ENCODE data around the gene PKP4.

GRCh38 chr2:158498749-158499136 lies 42.0 kb downstream of the PKP4 start:
- TF ChIP-seq EZH2phosphoT487 (IDR thresholded peaks at IDR 0.05; ENCODE audit: insufficient read depth, low read depth) = no peak
- no peak for TF ChIP-seq EZH2 (IDR thresholded peaks at IDR 0.05; ENCODE audit: insufficient read depth, poor library complexity, severe bottlenecking)

Data from GM23248 (cell line).